Tibial nerve (tissue), 4 donors: ENCODE measurements around the gene FKBP1A. TPM values are rescaled to one million over a fixed set of nuclear protein-coding genes. Genes with fewer than 3 reads are reported as not detected.

Source experiments
- DNase-seq, 2 donors: peaks; one replicate each; pipeline ENCODE4 v3.0.0-alpha.2; 2019; ENCODE audit warnings: low spot score in 2 of 2
- H3K27ac ChIP-seq, 4 donors: fragments of 200-600 bp; sonication (generic) in 3 of 4; one replicate each; pipeline ENCODE4 v1.5.1; 2017 to 2019; ENCODE audit warnings: mild to moderate bottlenecking in 1 of 4
- H3K27me3 ChIP-seq, 2 donors: fragments of 200-600 bp; sonication (generic) in 1 of 2; one replicate each; pipeline versions ENCODE4 v1.5.1 to v1.6.0; 2017 to 2019
- H3K36me3 ChIP-seq, 3 donors: fragments of 200-600 bp; sonication (generic); one replicate each; pipeline ENCODE4 v1.5.1; 2018 to 2019
- H3K4me1 ChIP-seq, 4 donors: fragments of 200-600 bp; sonication (generic) in 3 of 4; one replicate each; pipeline ENCODE4 v1.5.1; 2017 to 2019
- H3K4me3 ChIP-seq, 4 donors: fragments of 200-600 bp; sonication (generic) in 3 of 4; one replicate each; pipeline ENCODE4 v1.5.1; 2017 to 2019; ENCODE audit warnings: mild to moderate bottlenecking in 1 of 4, moderate library complexity in 1 of 4
- H3K9me3 ChIP-seq, 4 donors: fragments of 200-600 bp; sonication (generic) in 3 of 4; one replicate each; pipeline ENCODE4 v1.5.1; 2017 to 2019
- CTCF ChIP-seq, 5 experiments: fragments of 200-600 bp in 3 of 5; fragments of 450-650 bp in 2 of 5; sonication (generic) in 3 of 5; IDR thresholded peaks; one replicate each; pipeline ENCODE4 v1.5.1; 2016 to 2019; ENCODE audit warnings: antibody characterized with exemption in 5 of 5, mild to moderate bottlenecking in 3 of 5, moderate library complexity in 2 of 5
- EP300 ChIP-seq, 2 donors: sonication (generic); formaldehyde crosslinking; IDR thresholded peaks; one replicate each; pipeline ENCODE4 v1.6.1; 2017; ENCODE audit warnings: antibody characterized with exemption in 2 of 2, mild to moderate bottlenecking in 1 of 2
- POLR2A ChIP-seq, 2 donors: fragments of 450-650 bp; IDR thresholded peaks; one replicate each; pipeline ENCODE4 v1.6.1; 2017; ENCODE audit warnings: antibody characterized with exemption in 2 of 2, mild to moderate bottlenecking in 2 of 2, moderate library complexity in 2 of 2
- WGBS, 2 donors: methylation state at CpG; one replicate each; pipeline ENCODE4 v1.1.5; 2018; 5-methylcytosine and 5-hydroxymethylcytosine counted together
- total RNA-seq, 4 donors: library from RNA; depleted of rRNA; stranded (reverse); fragments of >200 nt; gene quantifications; one replicate each; pipeline ENCODE4 v1.1.0, GENCODE V29; 2016

FKBP1A gene
- total RNA-seq, 4 donors from 2014 or later: 92.2 to 172 (median 130) TPM

- TF ChIP-seq CTCF (IDR thresholded peaks at IDR 0.05) (no peak), EP300 (IDR thresholded peaks at IDR 0.05) (no peak), POLR2A (IDR thresholded peaks at IDR 0.05) (no peak)
- peaks cover 0 to 4% (median 0%) of the 10 kb centered on the region in 4 donors for H3K4me1 ChIP-seq
- DNase-seq: no peak
- no peaks in the 10 kb centered on the region for H3K36me3 ChIP-seq
- H3K27ac ChIP-seq: no peak overlapping the region
- WGBS, 2 donors: 27 to 48% methylated on average over 7 of the region's 7 CpGs
- H3K9me3 ChIP-seq: peaks cover 0 to 20% (median 0%) of the 10 kb centered on the region in 4 donors
- peaks cover 0 to 9% of the 10 kb centered on the region in 2 donors for H3K27me3 ChIP-seq
- H3K4me3 ChIP-seq: no peak overlapping the region
These were observed 30.8 kb upstream of the FKBP1A start for GRCh38 chr20:1423625-1424106.

GRCh38 chr20:1423206-1423605 lies 30.4 kb upstream of the FKBP1A start:
- TF ChIP-seq POLR2A (IDR thresholded peaks at IDR 0.05) (no peak), CTCF (IDR thresholded peaks at IDR 0.05) (no peak), EP300 (IDR thresholded peaks at IDR 0.05) (no peak)
- H3K27me3 ChIP-seq: peaks cover 0 to 9% of the 10 kb centered on the region in 2 donors
- H3K36me3 ChIP-seq: no peaks in the 10 kb centered on the region
- 86 to 92% methylated on average over 6 of the region's 6 CpGs for WGBS, 2 donors
- peaks cover 0 to 4% (median 0%) of the 10 kb centered on the region in 4 donors for H3K4me1 ChIP-seq
- no peak overlapping the region for H3K27ac ChIP-seq
- no peak overlapping the region for H3K4me3 ChIP-seq
- DNase-seq: no peak
- peaks cover 0 to 20% (median 0%) of the 10 kb centered on the region in 4 donors for H3K9me3 ChIP-seq

- H3K27me3 ChIP-seq: peaks cover 0 to 9% of the 10 kb centered on the region in 2 donors
- TF ChIP-seq POLR2A (IDR thresholded peaks at IDR 0.05): no peak
- H3K9me3 ChIP-seq: peaks cover 0 to 20% (median 0%) of the 10 kb centered on the region in 4 donors
- no peak overlapping the region for H3K27ac ChIP-seq
- no peak for DNase-seq
- H3K4me3 ChIP-seq: no peak overlapping the region
- H3K36me3 ChIP-seq: no peaks in the 10 kb centered on the region
- WGBS, 2 donors: 55 to 61% methylated on average over 3 of the region's 3 CpGs
- H3K4me1 ChIP-seq: peaks cover 0 to 4% (median 0%) of the 10 kb centered on the region in 4 donors
These were observed 29.9 kb upstream of the FKBP1A start for GRCh38 chr20:1422753-1423152.

- H3K27ac ChIP-seq: no peak overlapping the region
- H3K27me3 ChIP-seq: peaks cover 0 to 9% of the 10 kb centered on the region in 2 donors
- TF ChIP-seq CTCF (IDR thresholded peaks at IDR 0.05): no peak
- no peak for TF ChIP-seq POLR2A (IDR thresholded peaks at IDR 0.05)
- no peak for TF ChIP-seq EP300 (IDR thresholded peaks at IDR 0.05)
- WGBS, 2 donors: 85 to 92% methylated on average over 4 of the region's 4 CpGs
- H3K4me1 ChIP-seq: peaks cover 0 to 4% (median 0%) of the 10 kb centered on the region in 4 donors
- no peaks in the 10 kb centered on the region for H3K36me3 ChIP-seq
- no peak for DNase-seq
- peaks cover 0 to 20% (median 0%) of the 10 kb centered on the region in 4 donors for H3K9me3 ChIP-seq
- H3K4me3 ChIP-seq: no peak overlapping the region
These were observed 27.2 kb upstream of the FKBP1A start for GRCh38 chr20:1420066-1420465.

GRCh38 chr20:1418350-1418749 lies 25.5 kb upstream of the FKBP1A start:
- H3K27me3 ChIP-seq: peaks cover 0 to under 1% of the 10 kb centered on the region in 2 donors
- no peaks in the 10 kb centered on the region for H3K4me1 ChIP-seq
- peaks cover 0 to 20% (median 0%) of the 10 kb centered on the region in 4 donors for H3K9me3 ChIP-seq
- no peak overlapping the region for H3K4me3 ChIP-seq
- DNase-seq: no peak
- no peak overlapping the region for H3K27ac ChIP-seq
- WGBS, 2 donors: 45 to 55% methylated on average over 3 of the region's 3 CpGs
- TF ChIP-seq POLR2A (IDR thresholded peaks at IDR 0.05) (no peak), EP300 (IDR thresholded peaks at IDR 0.05) (no peak), CTCF (IDR thresholded peaks at IDR 0.05) (no peak)
- H3K36me3 ChIP-seq: no peaks in the 10 kb centered on the region
